H1 (cell line): Measurements from ENCODE around the gene VPS51. TPM values are rescaled to one million over a fixed set of nuclear protein-coding genes. Genes with fewer than 3 reads are reported as not detected.

Source experiments
- JUN ChIP-seq: IDR thresholded peaks from 2 replicates; pipeline ENCODE4 v1.6.1; 2011; ENCODE audit warnings: low read depth, mild to moderate bottlenecking, improper control_type of control experiment, low read length
- RNF2 ChIP-seq: fragments of 200-900, 300-1000 bp; sonication (generic); IDR thresholded peaks from 2 replicates; pipeline ENCODE4 v1.7.1; 2016; ENCODE audit warnings: borderline replicate concordance, low read depth, mild to moderate bottlenecking, antibody characterized with exemption, low read length; ENCODE audit not compliant: poor library complexity, severe bottlenecking; ENCODE audit errors: missing control alignments
- SIRT6 ChIP-seq: IDR thresholded peaks from one replicate; pipeline ENCODE4 v1.7.1; 2012; ENCODE audit warnings: low read length, inconsistent platforms
- polyA plus RNA-seq, 7 experiments: library from polyadenylated mRNA; depleted of rRNA in 3 of 7; stranded (reverse) in 5 of 7; unstranded in 2 of 7; fragments of >200 nt in 5 of 7; fragments of 200-250 nt in 2 of 7; gene quantifications; 1 replicate in 5 of 7; 2 replicates in 1 of 7; 4 replicates in 1 of 7; pipeline versions ENCODE4 v1.2.1 to v1.2.3, GENCODE V29; 2011 to 2013; ENCODE audit warnings: missing spikeins in 2 of 7, mixed read lengths in 2 of 7
- total RNA-seq: library from RNA; stranded (reverse); fragmentation: NEBNext Ultra II Directional; extraction: Animal tissue kit (Norgen Biotek cat#: 25700); gene quantifications from 2 replicates; pipeline ENCODE4 v1.2.1, GENCODE V29; 2021

Gene VPS51
- total and polyA plus RNA-seq, 2 of the 8 experiments (the other 6 are each of a cell fraction or from before 2014, with no cell fraction given), result 97.4 to 142 TPM

GRCh38 chr11:65110354-65110861 lies 14.4 kb downstream of the VPS51 start (continued):
- no peak for TF ChIP-seq RNF2
- no peak for TF ChIP-seq JUN
- TF ChIP-seq SIRT6, result no peak
